Nephron (organoid): ENCODE results near the gene GTPBP3.

Source experiments
- H3K27ac Mint-ChIP-seq, 3 experiments: 2 replicates each; pipeline ENCODE4 v1.8.0; 2020; ENCODE audit warnings: mixed read lengths in 3 of 3, mild to moderate bottlenecking in 2 of 3, moderate library complexity in 1 of 3
- H3K27me3 Mint-ChIP-seq: 2 replicates; pipeline ENCODE4 v1.8.0; 2021; ENCODE audit warnings: low read depth, mild to moderate bottlenecking, moderate library complexity, mixed read lengths
- H3K36me3 Mint-ChIP-seq: 2 replicates; pipeline ENCODE4 v1.8.0; 2020; ENCODE audit warnings: low read depth, mixed read lengths
- H3K4me1 Mint-ChIP-seq: 2 replicates; pipeline ENCODE4 v1.8.0; 2020; ENCODE audit warnings: mixed read lengths
- H3K4me3 Mint-ChIP-seq, 3 experiments: 2 replicates each; pipeline ENCODE4 v1.8.0; 2020; ENCODE audit warnings: mild to moderate bottlenecking in 3 of 3, mixed read lengths in 3 of 3, moderate library complexity in 2 of 3
- H3K9me3 Mint-ChIP-seq: 2 replicates; pipeline ENCODE4 v1.8.0; 2020; ENCODE audit warnings: mixed read lengths
- CTCF ChIP-seq, 3 experiments: fragments of 200-600 bp; sonication (generic); IDR thresholded peaks; one replicate each; pipeline ENCODE4 v1.5.0; 2021; ENCODE audit warnings: antibody characterized with exemption in 3 of 3; ENCODE audit not compliant: unreplicated experiment in 3 of 3

The GTPBP3 gene

GRCh38 chr19:17378271-17378670 lies 40.9 kb downstream of the GTPBP3 start:
- peaks cover 7% of the 10 kb centered on the region for H3K27me3 Mint-ChIP-seq
- H3K4me1 Mint-ChIP-seq: peaks cover 14% of the 10 kb centered on the region
- H3K27ac Mint-ChIP-seq: peak overlapping the region in 2 of 3 experiments; percentile 49 to 70
- peaks cover 7% of the 10 kb centered on the region for H3K9me3 Mint-ChIP-seq
- no peak overlapping the region for H3K4me3 Mint-ChIP-seq
- TF ChIP-seq CTCF (IDR thresholded peaks at IDR 0.05; ENCODE audit: unreplicated experiment in 3 of 3): no peak
- H3K36me3 Mint-ChIP-seq: no peaks in the 10 kb centered on the region

DNA sequence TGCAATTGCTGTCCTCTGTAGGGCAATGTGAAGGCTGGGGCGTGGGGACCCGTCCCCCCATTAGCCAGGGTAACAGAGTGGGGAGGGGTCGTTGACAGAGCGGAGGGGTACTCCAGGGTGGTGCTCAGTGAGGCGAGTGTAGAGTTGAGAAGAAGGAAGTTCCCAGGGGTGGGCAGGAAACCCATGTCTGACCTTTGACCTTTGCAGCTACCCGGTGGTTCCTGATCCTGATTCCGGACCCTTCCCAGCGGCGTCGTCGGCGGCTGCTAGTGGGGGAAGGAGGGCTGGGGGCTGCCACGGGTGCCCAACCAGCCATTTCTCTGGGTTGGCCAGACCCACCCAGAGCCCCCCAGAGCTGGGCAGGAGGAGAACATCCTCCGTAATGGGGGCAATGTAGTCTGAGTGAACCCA lies 41.9 kb downstream of the GTPBP3 start:
- H3K4me3 Mint-ChIP-seq: peak overlapping the region in 1 of 3 experiments; percentile 31
- peak overlapping the region; percentile 13 to 83 (median 55) for H3K27ac Mint-ChIP-seq
- TF ChIP-seq CTCF (IDR thresholded peaks at IDR 0.05; ENCODE audit: unreplicated experiment in 3 of 3): no peak
- H3K9me3 Mint-ChIP-seq: peaks cover 7% of the 10 kb centered on the region
- peaks cover 7% of the 10 kb centered on the region for H3K27me3 Mint-ChIP-seq
- H3K4me1 Mint-ChIP-seq: peaks cover 14% of the 10 kb centered on the region
- H3K36me3 Mint-ChIP-seq: no peaks in the 10 kb centered on the region

DNA sequence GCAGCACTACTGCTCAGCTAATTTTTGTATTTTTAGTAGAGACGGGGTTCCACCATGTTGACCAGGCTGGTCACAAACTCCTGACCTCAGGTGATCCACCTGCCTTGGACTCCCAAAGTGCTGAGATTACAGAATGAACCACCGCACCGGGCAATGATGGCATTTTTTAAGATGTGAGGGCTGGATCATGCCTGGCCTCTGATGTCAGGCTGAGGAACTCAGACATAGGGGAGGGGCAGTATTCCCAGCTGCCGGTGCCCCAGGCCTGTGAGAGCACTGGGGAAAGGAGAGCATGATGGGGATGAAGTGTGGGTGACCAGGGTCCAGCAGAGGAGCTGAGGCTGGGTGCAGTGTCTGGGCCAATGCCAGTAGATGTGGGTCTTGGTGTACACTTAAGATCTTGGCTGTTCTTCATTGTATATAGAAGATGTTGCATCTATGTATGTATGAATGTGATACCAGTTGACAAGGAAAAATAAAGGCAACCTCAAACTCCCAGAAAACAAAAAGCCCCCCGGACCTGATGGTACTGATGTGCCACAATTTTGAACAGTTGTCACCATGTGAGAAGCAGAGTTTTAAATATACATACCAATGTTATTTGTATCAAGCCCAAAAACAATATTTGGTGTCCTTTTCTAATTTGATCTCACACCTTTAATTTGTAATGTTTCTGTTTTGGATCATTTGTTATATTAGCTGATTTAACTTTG lies 43.2 kb downstream of the GTPBP3 start:
- no peak for TF ChIP-seq CTCF (IDR thresholded peaks at IDR 0.05; ENCODE audit: unreplicated experiment in 3 of 3)
- Mint-ChIP-seq H3K4me1 (peaks cover 14% of the 10 kb centered on the region), H3K36me3 (no peaks in the 10 kb centered on the region), H3K9me3 (peaks cover 7% of the 10 kb centered on the region), H3K27me3 (peaks cover 10% of the 10 kb centered on the region), H3K27ac (peak overlapping the region in 2 of 3 experiments; percentile 30 to 48), H3K4me3 (no peak overlapping the region)

GRCh38 chr19:17385878-17386611 lies 48.7 kb downstream of the GTPBP3 start:
- Mint-ChIP-seq H3K36me3 (no peaks in the 10 kb centered on the region), H3K27ac (peak overlapping the region in 1 of 3 experiments; percentile 39), H3K27me3 (peaks cover 3% of the 10 kb centered on the region), H3K4me3 (no peak overlapping the region), H3K9me3 (peaks cover 6% of the 10 kb centered on the region), H3K4me1 (peaks cover 4% of the 10 kb centered on the region)
- TF ChIP-seq CTCF (IDR thresholded peaks at IDR 0.05; ENCODE audit: unreplicated experiment in 3 of 3): peak; percentile 76 to 81 (median 79)

- Mint-ChIP-seq H3K4me1 (no peaks in the 10 kb centered on the region), H3K27me3 (peaks cover 3% of the 10 kb centered on the region), H3K4me3 (peak overlapping the region in 2 of 3 experiments; percentile 32), H3K9me3 (peaks cover 6% of the 10 kb centered on the region), H3K27ac (no peak overlapping the region), H3K36me3 (no peaks in the 10 kb centered on the region)
- TF ChIP-seq CTCF (IDR thresholded peaks at IDR 0.05; ENCODE audit: unreplicated experiment in 3 of 3): no peak
These were observed 51.9 kb downstream of the GTPBP3 start for GRCh38 chr19:17389288-17389687.
